Heart right ventricle (tissue), 16 donors: ENCODE measurements around the gene CBS. TPM values are rescaled to one million over a fixed set of nuclear protein-coding genes. Genes with fewer than 3 reads are reported as not detected.
"Not testable (repeated sequence)": the region's sequence is repeated elsewhere in the genome, so short reads cannot be mapped to it uniquely, and the experiment has no call there.

Source experiments
- ATAC-seq, 8 donors: fragments of 200-7000 bp; cut with Tn5 transposase; one replicate each; pipeline ENCODE4 v1.9.1; 2020; ENCODE audit warnings: mild to moderate bottlenecking in 8 of 8, moderate library complexity in 8 of 8, moderate number of reproducible peaks in 1 of 8
- DNase-seq, 2 donors: peaks; one replicate each; pipeline ENCODE4 v3.0.0-alpha.2; 2020
- H3K27ac ChIP-seq, 10 donors: fragments of 200-600 bp; sonication (generic) in 2 of 10; one replicate each; pipeline versions ENCODE4 v1.5.0 to v1.8.0; 2020 to 2022; ENCODE audit warnings: mild to moderate bottlenecking in 3 of 10
- H3K27me3 ChIP-seq, 7 donors: fragments of 200-600 bp; one replicate each; pipeline ENCODE4 v1.8.0; 2021 to 2022; ENCODE audit warnings: mild to moderate bottlenecking in 2 of 7
- H3K36me3 ChIP-seq, 9 donors: fragments of 200-600 bp; sonication (generic) in 1 of 9; one replicate each; pipeline versions ENCODE4 v1.5.0 to v1.8.0; 2020 to 2022; ENCODE audit warnings: mild to moderate bottlenecking in 2 of 9
- H3K4me1 ChIP-seq, 9 donors: fragments of 200-600 bp; sonication (generic) in 1 of 9; one replicate each; pipeline versions ENCODE4 v1.5.0 to v1.8.0; 2020 to 2022; ENCODE audit warnings: mild to moderate bottlenecking in 4 of 9
- H3K4me3 ChIP-seq, 10 donors: fragments of 200-600 bp; sonication (generic) in 2 of 10; one replicate each; pipeline versions ENCODE4 v1.5.0 to v1.8.0; 2020 to 2022; ENCODE audit warnings: mild to moderate bottlenecking in 7 of 10, moderate library complexity in 2 of 10
- H3K9me3 ChIP-seq, 11 donors: fragments of 200-600 bp in 10 of 11; sonication (generic) in 2 of 11; one replicate each; pipeline versions ENCODE4 v1.5.0 to v1.8.0; 2013 to 2022; ENCODE audit warnings: mild to moderate bottlenecking in 2 of 11, control low read depth in 1 of 11, moderate library complexity in 1 of 11
- CTCF ChIP-seq, 9 donors: fragments of 200-600 bp; sonication (generic) in 2 of 9; IDR thresholded peaks; one replicate each; pipeline versions ENCODE4 v1.5.0 to v1.8.0; 2021 to 2022; ENCODE audit warnings: antibody characterized with exemption in 9 of 9, mild to moderate bottlenecking in 5 of 9, moderate library complexity in 1 of 9
- WGBS, 2 donors: extraction: QIAGEN DNeasy Blood & Tissue Kit; methylation state at CpG; one replicate each; pipeline ENCODE4 v1.1.7; 2013; ENCODE audit warnings: inconsistent platforms in 1 of 2; 5-methylcytosine and 5-hydroxymethylcytosine counted together
- intact Hi-C, 10 donors: fragments of 100-400 bp; cut with DNase I; formaldehyde crosslinking; loops; one replicate each; pipeline versions ENCODE4 v1.11.1 to v1.14.2; 2022
- polyA plus RNA-seq, 2 donors: library from polyadenylated mRNA; stranded (reverse); fragments of 200-250 nt; gene quantifications; one replicate each; pipeline ENCODE4 v1.2.3, GENCODE V29; 2013
- total RNA-seq, 10 donors: library from RNA; stranded (reverse); fragmentation: NEBNext Ultra II Directional in 3 of 10; extraction: Animal tissue kit (Norgen Biotek cat#: 25700) in 3 of 10; gene quantifications; one replicate each; pipeline versions ENCODE4 v1.2.1 to v1.2.4, GENCODE V29; 2021 to 2023
- donor health status: Arrhythmogenic right ventricular cardiomyopathy.
- donor health status: ischemic (EF 13 %, LVEDD 7.1; RV severe dilation, severe dysfunction).
- donor health status: healthy with polysubstance abuse.
- donor health status: DM: no; HTN: yes; CAD: no.
- donor health status: DM: no; HTN: no; CAD: no.
- donor health status: ischemic (EF 25% LVEDD 6.9; RV normal size, moderate dysfunction).
- donor health status: ischemic (EF 25% LVEDD 5.7; RV mildly dilated, moderate dysfunction).
- donor health status: healthy.
- donor health status: DM: yes; HTN: yes; CAD: no.
- donor health status: Ischemic cardiomyopathy.
- donor health status: ischemic (EF 35%, LVEDD 5.7; RV mildly dilated, moderate dysfunction).
- donor health status: nonischemic (EF 11% LVEDD 7.7; RV severe dilation, severe dysfunction).
- donor health status: DM: yes; HTN: yes; CAD: no.
- donor health status: PGD.
- donor health status: ischemic (EF 29% LVEDD 5.4; RV normal size, mild dysfunction).
- donor health status: nonischemic (EF 23%, LVEDD 6.1; RV moderate dilation, normal function).

CBS gene
- total and polyA plus RNA-seq, 12 donors: 4.0 to 22.1 (median 5.4) TPM

DNA sequence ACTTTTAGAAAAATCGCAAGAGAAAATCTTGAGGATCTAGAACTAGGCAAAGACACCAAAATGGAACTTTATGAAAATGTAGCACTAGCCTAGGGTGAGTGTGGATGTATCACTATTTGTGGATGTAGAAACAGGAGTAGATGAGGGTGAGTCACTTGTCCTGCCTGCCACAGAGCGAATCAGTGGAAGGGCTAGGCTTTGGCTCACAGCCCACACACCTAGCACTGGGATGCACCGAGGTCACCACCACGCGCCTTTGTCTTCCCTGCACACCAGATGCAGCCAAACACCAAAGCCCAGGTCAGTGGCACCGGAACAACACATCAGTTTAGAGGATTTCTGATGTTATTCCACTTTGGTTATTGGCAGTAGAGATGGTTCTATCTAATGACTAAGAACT lies 63.0 kb downstream of the CBS start:
- Histone ChIP-seq H3K36me3 (peaks cover 0 to 97% (median 13%) of the 10 kb centered on the region in 9 donors), H3K9me3 (no peaks in the 10 kb centered on the region), H3K4me1 (no peaks in the 10 kb centered on the region), H3K27ac (no peak overlapping the region), H3K4me3 (no peak overlapping the region), H3K27me3 (no peaks in the 10 kb centered on the region)
- intact Hi-C loops: no loop called here
- WGBS, 2 donors: 91 to 93% methylated on average over 6 of the region's 6 CpGs
- no peak for DNase-seq
- ATAC-seq: no peak
- no peak for TF ChIP-seq CTCF (IDR thresholded peaks at IDR 0.05)

- Histone ChIP-seq H3K27ac (no peak overlapping the region), H3K9me3 (no peaks in the 10 kb centered on the region), H3K36me3 (peaks cover 0 to 73% (median 16%) of the 10 kb centered on the region in 9 donors), H3K4me1 (peaks cover 0 to 13% (median 0%) of the 10 kb centered on the region in 9 donors), H3K4me3 (no peak overlapping the region), H3K27me3 (no peaks in the 10 kb centered on the region)
- ATAC-seq (no peak), DNase-seq (no peak)
- no peak for TF ChIP-seq CTCF (IDR thresholded peaks at IDR 0.05)
- intact Hi-C loops: loop anchor here in 1 of 10 donors (10.0 kb wide), 1 partner anchor 82 kb away; the partner anchor contains the start of gene ERVH48-1
- WGBS, 2 donors: 80 to 83% methylated on average over 4 of the region's 4 CpGs
These were observed 68.8 kb downstream of the CBS start for GRCh38 chr21:43006874-43007208.

GRCh38 chr21:43006051-43006873 lies 69.4 kb downstream of the CBS start:
- H3K9me3 ChIP-seq, H3K27ac ChIP-seq, H3K4me3 ChIP-seq, H3K27me3 ChIP-seq, DNase-seq: not testable (repeated sequence)
- peaks cover 0 to 67% (median 14%) of the 10 kb centered on the region in 9 donors for H3K36me3 ChIP-seq
- H3K4me1 ChIP-seq: peaks cover 0 to 13% (median 0%) of the 10 kb centered on the region in 9 donors
- intact Hi-C loops: loop anchor here in 1 of 10 donors (10.0 kb wide), 1 partner anchor 81 kb away; the partner anchor contains the start of gene ERVH48-1
- WGBS, 2 donors: 76 to 78% methylated on average over 14 of the region's 14 CpGs
- peak in 3 of 8 donors; percentile 22 to 68 (median 35) for ATAC-seq

DNA sequence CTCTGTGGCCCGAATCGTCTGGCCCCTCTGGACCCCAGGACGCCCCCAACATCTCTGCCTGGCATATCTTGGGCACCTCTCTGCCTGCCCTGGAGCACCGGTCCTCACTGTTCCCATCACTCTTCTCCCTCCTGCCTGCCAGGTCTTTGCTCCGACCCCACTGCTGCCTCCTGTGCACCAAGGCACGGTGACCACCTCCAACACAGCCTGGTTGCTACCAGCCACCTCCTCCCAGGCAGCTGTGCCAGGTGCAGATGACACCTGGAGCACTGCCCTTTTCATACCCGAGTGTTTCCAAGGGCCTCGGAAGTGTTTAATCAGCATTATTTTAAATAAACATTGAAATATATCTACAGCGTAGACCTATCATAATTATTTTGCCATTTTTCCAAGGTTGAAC lies 70.0 kb downstream of the CBS start:
- peaks cover 0 to 13% (median 0%) of the 10 kb centered on the region in 9 donors for H3K4me1 ChIP-seq
- TF ChIP-seq CTCF (IDR thresholded peaks at IDR 0.05): no peak
- no peak for ATAC-seq
- 85% methylated on average over 9 of the region's 9 CpGs for WGBS, 2 donors
- DNase-seq: no peak
- peaks cover 0 to under 1% (median 0%) of the 10 kb centered on the region in 11 donors for H3K9me3 ChIP-seq
- no peaks in the 10 kb centered on the region for H3K27me3 ChIP-seq
- intact Hi-C loops: loop anchor here in 1 of 10 donors (10.0 kb wide), 1 partner anchor 81 kb away; the partner anchor contains the start of gene ERVH48-1
- peaks cover 0 to 61% (median 12%) of the 10 kb centered on the region in 9 donors for H3K36me3 ChIP-seq
- no peak overlapping the region for H3K27ac ChIP-seq
- no peak overlapping the region for H3K4me3 ChIP-seq
